CD4-positive, alpha-beta T cell treated with Interleukin-6 at 100 ng/mL for 8 hours (primary cell): ENCODE measurements around the gene CDC42BPA.

Experiments
- DNase-seq: peaks from one replicate; pipeline ENCODE4 v3.0.0-alpha.2; 2020; ENCODE audit warnings: mixed read lengths, low spot score

The CDC42BPA gene

DNA sequence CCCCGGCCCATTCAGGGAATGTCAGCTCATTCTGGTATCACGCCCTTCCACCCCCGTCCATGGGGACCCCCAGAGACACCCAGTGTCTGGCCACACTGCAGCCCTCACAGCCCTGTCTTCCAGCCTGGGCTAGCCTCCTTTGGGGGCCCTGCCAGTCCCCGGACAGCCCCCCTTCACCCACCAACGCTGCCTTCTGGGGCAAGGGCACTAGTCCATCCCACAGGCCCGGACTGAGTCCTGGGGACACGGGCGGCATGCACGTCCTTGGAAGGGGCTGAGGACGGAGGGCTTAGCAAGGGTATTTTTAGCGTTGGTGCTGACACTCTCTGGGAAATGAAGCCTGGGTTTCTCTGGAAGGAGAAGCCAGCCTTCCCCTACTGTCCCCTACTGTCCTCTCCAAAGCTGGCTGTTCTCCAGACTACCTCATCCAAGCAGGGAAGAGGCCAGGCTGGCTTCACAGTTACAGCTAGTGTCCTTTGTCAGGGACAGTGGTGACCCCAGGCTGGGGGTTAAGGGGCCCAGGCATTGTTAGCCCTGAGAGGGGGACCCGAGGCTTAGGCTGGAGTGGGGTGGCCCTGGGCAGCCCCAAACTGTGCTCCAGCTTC is 338.7 kb downstream of the CDC42BPA start:
- DNase-seq = no peak

GRCh38 chr1:226979115-226979516 is 339.2 kb downstream of the CDC42BPA start:
- no peak for DNase-seq

- no peak for DNase-seq
Observed at GRCh38 chr1:226978432-226979114, 339.7 kb downstream of the CDC42BPA start.

GRCh38 chr1:226977643-226978431 is 340.5 kb downstream of the CDC42BPA start:
- DNase-seq = no peak

DNA sequence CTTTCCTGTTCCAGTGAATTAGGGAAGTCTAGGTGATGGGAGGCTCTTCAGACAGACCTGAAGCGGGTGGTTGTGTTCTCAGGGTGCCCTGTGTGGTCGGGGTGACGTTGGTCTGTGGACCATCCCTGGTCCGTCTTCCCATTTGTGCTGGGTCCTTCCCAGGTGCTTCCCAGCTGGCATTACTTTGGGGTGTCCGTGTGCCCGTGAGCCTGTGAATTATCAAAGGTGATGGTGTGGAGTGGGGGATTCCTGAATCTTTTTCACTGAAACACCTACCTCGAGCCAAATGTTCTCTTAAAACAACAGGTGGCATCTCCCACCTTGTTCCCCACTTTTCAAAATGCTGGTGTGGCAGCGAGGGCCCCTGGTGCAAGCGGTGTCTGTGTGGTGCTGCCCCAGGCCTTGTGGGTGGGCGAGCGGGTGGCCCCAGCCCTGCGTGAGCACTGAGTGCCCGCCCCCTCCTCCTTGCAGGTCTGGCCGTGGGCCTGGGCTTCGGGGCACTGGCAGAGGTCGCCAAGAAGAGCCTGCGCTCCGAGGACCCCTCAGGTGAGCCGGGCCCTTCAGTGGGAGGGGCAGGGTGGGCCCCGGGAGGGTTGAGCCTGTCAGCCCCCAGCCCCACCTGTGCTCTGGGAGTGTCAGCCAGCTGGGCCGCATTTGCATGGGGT is 341.2 kb downstream of the CDC42BPA start:
- no peak for DNase-seq

DNA sequence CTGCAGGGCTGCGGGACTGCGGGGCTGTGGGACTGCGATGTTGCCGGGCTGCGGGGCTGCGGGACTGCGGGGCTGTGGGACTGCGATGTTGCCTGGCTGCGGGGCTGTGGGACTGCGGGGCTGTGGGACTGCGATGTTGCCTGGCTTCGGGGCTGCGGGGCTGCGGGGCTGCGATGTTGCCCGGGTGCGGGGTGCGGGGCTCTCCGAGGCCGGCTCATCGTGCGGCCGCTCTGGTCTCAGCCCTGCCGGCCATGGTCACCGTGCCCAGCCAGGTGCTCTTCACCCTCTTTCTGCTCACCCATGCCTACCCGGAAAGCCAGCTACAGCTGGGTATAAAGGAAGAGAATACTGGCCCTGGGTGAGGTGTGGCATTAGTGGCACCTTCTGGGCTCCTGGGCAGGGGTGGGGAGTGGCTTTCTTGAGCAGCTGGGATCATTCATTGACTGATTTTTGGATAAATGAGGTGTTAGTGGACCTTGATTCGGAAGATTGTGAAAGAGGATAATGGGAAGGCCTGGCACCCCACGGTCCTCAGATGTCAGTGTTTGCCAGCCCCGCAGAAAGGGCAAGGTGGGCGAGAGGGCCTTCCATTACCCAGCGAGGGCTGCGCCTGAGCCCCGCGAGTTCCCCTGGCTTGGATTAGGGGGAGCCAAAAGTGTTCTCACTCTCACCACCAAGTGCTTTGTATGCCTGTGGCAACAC is 341.9 kb downstream of the CDC42BPA start:
- DNase-seq = no peak

GRCh38 chr1:226975259-226976250 is 342.7 kb downstream of the CDC42BPA start:
- no peak for DNase-seq

DNA sequence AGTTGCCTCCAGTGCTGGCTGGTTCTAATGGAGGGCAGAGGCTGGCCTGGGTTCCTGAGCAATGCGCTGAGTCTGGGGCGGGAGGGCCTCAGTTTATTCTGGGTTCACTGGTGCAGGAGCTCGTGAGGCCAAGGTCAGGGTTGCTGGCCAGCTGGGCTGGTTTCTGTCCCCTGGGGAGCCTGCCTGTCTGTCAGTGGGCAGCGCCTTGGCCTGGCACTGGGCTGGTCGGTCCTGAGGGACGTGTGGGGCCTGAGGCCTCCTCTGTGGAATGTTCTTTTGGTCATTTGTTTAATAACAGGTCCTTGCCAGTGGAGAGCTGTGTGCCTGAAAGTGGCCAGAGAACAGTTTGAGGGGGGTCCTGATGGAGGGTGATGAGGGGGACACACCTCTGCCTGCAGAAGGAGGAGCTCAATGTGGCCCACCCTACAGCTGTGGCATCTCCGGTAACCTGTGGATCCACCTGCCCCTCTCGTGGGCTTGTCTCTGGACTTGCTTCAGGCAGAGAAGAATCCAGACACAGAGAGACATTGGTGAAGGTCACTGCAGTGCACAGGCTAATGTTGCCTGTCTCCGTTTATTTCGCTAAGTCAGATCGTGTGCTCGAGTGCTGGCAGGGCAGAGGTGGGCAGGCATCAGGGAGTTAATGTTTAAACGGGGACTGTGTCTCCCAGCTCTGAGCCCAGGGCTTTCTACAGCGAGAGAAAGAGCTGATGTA is 343.6 kb downstream of the CDC42BPA start:
- no peak for DNase-seq

DNA sequence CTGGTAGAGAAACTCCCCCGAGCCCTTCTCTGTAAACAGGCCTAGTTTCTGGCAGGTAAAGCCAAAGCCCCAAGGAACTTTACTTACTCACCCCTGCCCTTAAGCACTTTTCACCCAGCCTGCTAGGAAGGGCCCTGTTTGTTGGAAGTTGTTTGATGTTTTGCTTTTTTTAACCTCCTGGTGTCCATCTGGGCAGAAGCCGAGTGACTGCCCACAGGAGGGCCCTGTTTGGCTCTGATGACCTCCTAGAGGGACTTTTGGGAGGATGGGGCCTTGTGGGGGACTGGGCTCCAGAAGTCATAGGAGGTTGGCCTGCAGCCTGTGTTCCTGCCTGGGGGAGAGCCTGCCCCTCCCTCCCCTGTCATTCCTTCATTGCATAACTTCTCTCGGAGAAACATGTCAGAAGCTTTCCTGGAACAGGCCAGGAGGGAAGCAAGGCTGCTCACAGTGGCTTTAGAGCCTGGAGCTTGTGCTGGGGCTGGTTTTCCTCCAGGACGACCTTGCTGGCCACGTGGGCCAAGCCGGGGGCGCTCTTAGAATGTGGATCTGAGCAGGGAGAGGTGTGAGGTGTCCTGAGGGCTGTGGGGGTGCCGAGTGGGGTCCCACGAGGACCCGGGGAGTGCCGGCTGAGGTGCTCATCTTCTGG is 344.3 kb downstream of the CDC42BPA start:
- DNase-seq = no peak

DNA sequence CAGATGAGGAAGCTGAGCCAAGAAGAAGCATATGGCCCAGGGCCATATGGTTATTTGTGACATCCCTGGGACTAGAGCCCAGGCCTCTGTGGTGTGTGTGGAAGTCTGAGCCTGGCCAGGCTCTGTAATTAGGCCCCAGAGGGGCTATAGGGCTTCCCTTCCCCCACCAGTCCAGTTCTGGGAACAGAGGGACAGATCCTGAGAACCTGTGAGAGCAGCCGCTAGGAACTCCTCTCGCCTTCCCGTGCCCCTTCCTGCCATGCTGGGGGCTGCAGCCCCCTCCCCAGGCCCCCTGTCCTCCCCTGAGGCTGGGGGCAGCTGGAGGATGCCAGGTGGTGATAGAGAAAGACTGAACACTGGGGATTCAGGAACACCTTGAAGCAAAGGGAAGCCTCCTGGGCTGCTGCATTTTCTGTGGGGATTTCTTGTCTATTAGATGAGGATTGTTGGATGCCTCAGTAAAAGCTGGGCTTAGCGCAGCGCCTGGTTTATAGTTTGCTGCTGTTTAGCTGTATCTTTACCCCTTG is 344.9 kb downstream of the CDC42BPA start:
- DNase-seq = no peak

DNA sequence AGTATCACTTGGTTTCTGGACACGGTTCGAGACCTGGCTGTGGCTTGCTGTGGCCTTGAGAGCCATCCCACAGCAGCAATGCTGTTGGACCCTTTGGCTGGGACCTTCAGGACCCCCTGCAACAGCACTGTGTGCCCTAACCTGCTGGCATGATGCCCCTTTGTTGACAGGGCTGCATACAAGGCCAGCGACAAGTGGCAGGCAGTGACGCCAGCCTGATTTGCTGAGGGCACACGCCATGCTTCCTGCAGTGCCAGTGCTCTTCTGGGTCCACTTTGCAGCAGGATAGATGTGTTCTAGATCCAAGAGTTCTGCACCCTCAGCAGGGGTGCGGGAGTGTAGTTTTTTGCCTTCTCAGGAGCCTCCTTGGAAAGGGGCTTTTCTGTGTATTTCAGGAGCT is 345.4 kb downstream of the CDC42BPA start:
- DNase-seq = no peak

DNA sequence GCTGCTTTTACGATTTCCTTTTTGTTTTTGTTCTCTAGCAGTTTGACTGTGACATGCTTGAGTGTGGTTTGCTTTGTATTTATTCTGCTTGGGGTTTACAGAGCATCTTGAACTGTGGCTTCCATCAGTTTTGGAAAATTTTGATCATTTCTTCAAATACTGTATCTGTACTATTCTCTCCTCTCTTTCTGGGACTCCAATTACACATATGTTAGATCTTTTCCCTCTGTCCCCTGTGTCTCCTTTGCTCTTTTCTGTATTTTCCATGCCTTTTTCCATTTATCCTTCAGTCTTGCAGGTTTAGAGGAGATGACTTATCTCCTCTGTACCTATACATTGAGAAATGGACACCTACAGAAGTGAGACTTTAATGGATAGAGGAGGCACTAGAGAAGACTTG is 346.5 kb downstream of the CDC42BPA start:
- no peak for DNase-seq

GRCh38 chr1:226967665-226968064 is 350.6 kb downstream of the CDC42BPA start:
- DNase-seq = no peak

- DNase-seq = no peak
Observed at GRCh38 chr1:226966683-226967082, 351.6 kb downstream of the CDC42BPA start.

DNA sequence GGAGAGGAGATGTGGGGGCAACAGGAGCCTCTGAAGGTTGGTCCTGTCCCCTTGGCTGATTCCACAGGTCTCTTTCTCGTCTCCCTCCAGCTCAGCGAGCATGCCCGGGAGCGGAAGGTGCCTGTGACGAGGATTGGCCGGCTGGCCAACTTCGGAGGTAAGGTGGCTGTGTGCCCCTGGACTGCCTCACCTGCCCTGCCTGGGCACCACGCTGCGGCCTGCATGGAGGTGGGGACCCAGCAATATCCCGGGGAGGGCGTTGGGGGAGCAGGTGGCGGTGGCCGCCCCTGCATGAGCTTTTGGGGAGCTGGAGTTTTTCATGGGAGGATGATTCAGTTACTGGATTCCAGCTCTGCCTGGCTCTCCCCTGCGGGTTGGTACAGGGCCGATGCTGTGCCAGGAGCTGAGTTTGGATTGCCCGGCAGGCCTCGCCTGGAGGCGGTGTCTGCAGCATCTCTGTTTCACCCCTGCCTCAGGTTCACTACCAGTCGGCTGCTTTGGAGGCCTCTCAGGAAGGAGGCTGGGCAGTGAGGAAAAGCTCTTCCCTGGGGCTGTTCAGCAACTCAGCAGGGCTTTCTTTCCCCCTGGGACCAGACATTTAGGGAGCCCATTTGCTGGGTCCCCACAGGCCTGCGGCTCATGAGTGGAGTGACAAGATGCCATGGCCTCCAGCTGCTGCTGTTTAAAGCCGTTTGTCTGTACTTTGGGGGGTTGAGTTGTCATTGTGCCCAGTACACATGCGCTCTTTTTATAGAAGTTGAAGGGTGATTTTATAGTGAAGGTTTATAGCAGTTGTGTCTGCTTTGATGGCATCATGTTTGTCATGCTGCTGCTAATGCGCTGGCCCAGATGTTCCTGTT is 352.5 kb downstream of the CDC42BPA start:
- no peak for DNase-seq

DNA sequence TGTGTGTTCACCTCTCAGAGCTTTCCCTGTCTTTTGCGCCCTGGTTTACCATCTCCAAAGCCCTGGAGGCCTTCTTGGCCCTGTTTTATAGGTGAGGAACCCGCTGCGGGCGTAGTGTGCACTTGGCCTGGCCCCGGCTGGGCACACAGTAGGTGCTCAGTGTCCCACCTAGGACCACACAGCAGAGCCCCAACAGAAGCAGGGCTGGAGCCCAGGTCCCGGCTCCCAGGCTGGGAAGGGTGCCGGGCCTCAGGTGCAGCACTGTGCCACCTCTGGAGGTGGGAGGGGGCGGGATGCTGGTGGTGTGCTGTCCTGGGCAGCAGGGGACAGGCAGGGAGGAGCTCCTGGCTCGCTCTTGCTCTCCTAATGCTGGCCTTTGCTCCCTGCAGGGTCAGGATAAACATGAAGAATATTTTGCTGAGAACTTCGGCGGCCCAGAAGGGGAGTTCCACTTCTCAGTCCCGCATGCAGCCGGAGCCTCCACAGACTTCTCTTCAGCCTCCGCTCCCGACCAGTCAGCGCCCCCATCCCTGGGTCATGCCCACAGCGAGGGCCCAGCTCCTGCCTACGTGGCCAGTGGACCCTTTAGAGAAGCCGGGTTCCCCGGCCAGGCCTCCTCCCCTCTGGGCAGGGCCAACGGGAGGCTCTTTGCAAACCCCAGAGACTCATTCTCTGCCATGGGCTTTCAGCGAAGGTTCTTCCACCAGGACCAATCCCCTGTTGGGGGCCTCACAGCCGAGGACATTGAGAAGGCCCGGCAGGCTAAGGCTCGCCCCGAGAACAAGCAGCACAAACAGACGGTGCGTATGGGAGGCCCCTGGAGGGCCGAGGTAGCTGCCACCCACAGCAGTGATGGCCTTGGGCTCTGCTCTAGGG is 353.4 kb downstream of the CDC42BPA start:
- DNase-seq = no peak

DNA sequence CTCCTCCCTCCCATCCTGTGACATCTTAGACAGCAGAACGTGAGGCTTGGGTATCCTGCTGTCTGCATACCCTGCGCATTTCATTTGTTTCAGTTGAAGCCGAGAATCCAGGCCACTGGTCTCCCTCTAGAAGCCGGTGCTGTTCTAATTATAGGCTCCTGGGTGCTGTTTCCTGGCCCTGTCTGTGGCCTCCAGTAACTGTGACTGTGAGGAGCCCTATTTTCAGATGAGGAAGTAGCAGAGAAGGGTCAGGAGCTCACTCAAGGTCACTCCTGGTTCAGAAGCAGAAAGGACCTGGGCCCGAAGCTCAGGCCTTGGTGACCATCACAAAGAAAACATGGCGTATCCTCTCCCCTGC is 354.2 kb downstream of the CDC42BPA start:
- no peak for DNase-seq
